HFFc6 (cell line): ENCODE data around the gene C9orf72. TPM values are rescaled to one million over a fixed set of nuclear protein-coding genes. Genes with fewer than 3 reads are reported as not detected.
"Not testable (repeated sequence)": the region's sequence is repeated elsewhere in the genome, so short reads cannot be mapped to it uniquely, and the experiment has no call there.

Experiments
- DNase-seq: peaks from one replicate; pipeline ENCODE4 v3.0.0-alpha.2; 2018
- H3K27ac Mint-ChIP-seq: 2 replicates; pipeline ENCODE4 v1.8.0; 2020; ENCODE audit warnings: mild to moderate bottlenecking, mixed read lengths
- H3K27me3 Mint-ChIP-seq: 2 replicates; pipeline ENCODE4 v1.8.0; 2021; ENCODE audit warnings: mild to moderate bottlenecking, moderate library complexity, mixed read lengths; ENCODE audit not compliant: insufficient read depth
- H3K36me3 Mint-ChIP-seq: 2 replicates; pipeline ENCODE4 v1.8.0; 2021; ENCODE audit warnings: low read depth, mixed read lengths
- H3K4me1 Mint-ChIP-seq: 2 replicates; pipeline ENCODE4 v1.8.0; 2020; ENCODE audit warnings: low read depth, mixed read lengths
- H3K4me3 Mint-ChIP-seq: 2 replicates; pipeline ENCODE4 v1.8.0; 2020; ENCODE audit warnings: mild to moderate bottlenecking, moderate library complexity, mixed read lengths
- H3K9me3 Mint-ChIP-seq: 2 replicates; pipeline ENCODE4 v1.8.0; 2020; ENCODE audit warnings: mild to moderate bottlenecking, mixed read lengths
- CTCF ChIP-seq: fragments of 200-600 bp; sonication (generic); IDR thresholded peaks from 2 replicates; pipeline ENCODE4 v1.5.0; 2021; ENCODE audit warnings: antibody characterized with exemption, mild to moderate bottlenecking
- total RNA-seq, 6 experiments: library from RNA; stranded (reverse); fragmentation: NEBNext Ultra II Directional; extraction: Animal tissue kit (Norgen Biotek cat#: 25700); gene quantifications; 2 replicates in 1 of 6; 3 replicates in 5 of 6; pipeline ENCODE4 v1.2.3, GENCODE V29; 2021

C9orf72 gene
- total RNA-seq, 6 experiments from 2014 or later, result 1.4 to 3.7 (median 2.3) TPM

DNA sequence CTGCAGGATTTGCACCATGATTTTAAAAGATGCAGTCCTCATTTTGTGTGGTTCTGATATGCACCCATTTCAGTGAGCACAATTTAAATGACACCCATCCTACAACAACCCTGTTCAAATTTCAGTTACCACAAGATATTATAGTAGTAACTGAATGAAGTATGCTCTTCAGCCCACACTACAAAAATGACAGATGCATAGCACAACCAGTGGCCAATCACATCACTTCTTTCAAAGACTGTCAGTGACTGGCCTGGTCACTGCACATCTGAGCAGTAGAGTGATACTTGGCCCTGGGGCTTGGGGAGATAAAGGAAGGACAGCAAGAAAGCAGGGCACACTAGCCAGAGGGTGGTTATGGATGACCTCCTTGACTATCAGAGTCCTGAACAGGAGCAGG is 69.0 kb downstream of the C9orf72 start:
- Mint-ChIP-seq H3K4me1 (peaks cover 9% of the 10 kb centered on the region; the same call in 1 of the 2 replicates), H3K27me3 (peaks cover 7% of the 10 kb centered on the region), H3K36me3 (no peaks in the 10 kb centered on the region), H3K4me3 (no peak overlapping the region), H3K9me3 (no peaks in the 10 kb centered on the region), H3K27ac (no peak overlapping the region)
- TF ChIP-seq CTCF, result no peak
- no peak for DNase-seq

- H3K4me3 Mint-ChIP-seq, result no peak overlapping the region
- no peak for DNase-seq
- no peak overlapping the region for H3K27ac Mint-ChIP-seq
- H3K4me1 Mint-ChIP-seq, result peaks cover 12% of the 10 kb centered on the region; the same call in 1 of the 2 replicates
- H3K9me3 Mint-ChIP-seq, result no peaks in the 10 kb centered on the region
- peaks cover 3% of the 10 kb centered on the region for H3K27me3 Mint-ChIP-seq
- TF ChIP-seq CTCF, result no peak
- no peaks in the 10 kb centered on the region for H3K36me3 Mint-ChIP-seq
These were observed 69.7 kb downstream of the C9orf72 start for GRCh38 chr9:27503623-27504022.

GRCh38 chr9:27500902-27501301 is 72.4 kb downstream of the C9orf72 start:
- H3K4me1 Mint-ChIP-seq, H3K27ac Mint-ChIP-seq, H3K9me3 Mint-ChIP-seq, DNase-seq, H3K27me3 Mint-ChIP-seq, H3K4me3 Mint-ChIP-seq, H3K36me3 Mint-ChIP-seq: not testable (repeated sequence)

DNA sequence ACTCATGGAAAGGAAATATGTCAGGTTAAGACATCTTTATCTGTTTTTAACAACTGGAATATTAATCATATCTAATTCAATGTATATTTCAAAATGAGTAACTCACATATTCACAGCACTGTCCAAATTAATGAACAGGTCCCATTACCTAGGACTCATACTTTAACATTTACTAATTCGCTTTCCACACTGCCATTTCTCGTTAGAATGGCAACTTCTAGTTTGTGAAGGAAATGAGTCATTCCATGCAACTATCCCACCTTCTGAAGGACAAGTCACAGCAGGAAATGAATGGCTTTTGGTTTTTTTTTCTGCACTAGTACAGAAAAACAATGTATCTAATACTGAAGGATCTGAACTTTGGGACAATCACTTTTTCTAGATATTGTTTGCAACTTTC is 73.8 kb downstream of the C9orf72 start:
- peaks cover 5% of the 10 kb centered on the region; the same call in 1 of the 2 replicates for H3K4me1 Mint-ChIP-seq
- H3K36me3 Mint-ChIP-seq, result no peaks in the 10 kb centered on the region
- peaks cover 3% of the 10 kb centered on the region for H3K27me3 Mint-ChIP-seq
- DNase-seq, result no peak
- H3K9me3 Mint-ChIP-seq, result no peaks in the 10 kb centered on the region
- no peak overlapping the region for H3K27ac Mint-ChIP-seq
- no peak for TF ChIP-seq CTCF
- H3K4me3 Mint-ChIP-seq, result no peak overlapping the region

DNA sequence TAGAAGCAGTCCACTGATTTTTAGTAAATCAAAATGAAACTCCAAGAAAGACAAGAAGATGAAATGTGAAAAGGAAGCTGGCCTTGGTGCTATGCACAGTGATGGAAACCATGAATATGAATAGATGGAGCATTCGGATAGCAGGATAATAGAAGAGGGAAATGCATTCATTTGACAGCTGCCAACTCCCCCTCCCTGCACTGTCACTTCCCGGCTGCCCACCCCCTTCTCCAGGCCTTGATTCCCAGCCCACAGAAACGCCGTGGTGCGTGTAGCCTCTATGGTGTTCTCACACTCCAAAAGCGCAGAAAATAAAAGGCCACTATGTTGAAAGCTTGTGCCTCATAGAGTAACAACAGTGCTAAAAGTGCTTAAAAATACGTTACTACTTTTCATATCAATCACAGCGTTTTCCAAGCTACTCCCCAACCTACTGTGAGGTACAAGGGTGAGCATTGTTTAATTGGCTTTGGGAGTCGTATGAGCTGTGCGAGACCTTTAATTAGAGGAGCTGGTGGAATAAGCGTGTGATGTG is 75.3 kb downstream of the C9orf72 start:
- Mint-ChIP-seq H3K27me3 (peaks cover 7% of the 10 kb centered on the region; the same call in 1 of the 2 replicates), H3K9me3 (no peaks in the 10 kb centered on the region), H3K4me3 (no peak overlapping the region), H3K4me1 (peaks cover 5% of the 10 kb centered on the region; the same call in 1 of the 2 replicates), H3K36me3 (no peaks in the 10 kb centered on the region), H3K27ac (no peak overlapping the region)
- no peak for TF ChIP-seq CTCF
- no peak for DNase-seq

Other genes starting within 250 kb of the C9orf72 start
- gene IFNK, start 49.2 kb downstream of the C9orf72 start, total RNA-seq, result not detected
- gene MOB3B, start 43.7 kb downstream of the C9orf72 start, total RNA-seq, result not detected